ENCODE measurements around the gene MLIP.

The MLIP gene

DNA sequence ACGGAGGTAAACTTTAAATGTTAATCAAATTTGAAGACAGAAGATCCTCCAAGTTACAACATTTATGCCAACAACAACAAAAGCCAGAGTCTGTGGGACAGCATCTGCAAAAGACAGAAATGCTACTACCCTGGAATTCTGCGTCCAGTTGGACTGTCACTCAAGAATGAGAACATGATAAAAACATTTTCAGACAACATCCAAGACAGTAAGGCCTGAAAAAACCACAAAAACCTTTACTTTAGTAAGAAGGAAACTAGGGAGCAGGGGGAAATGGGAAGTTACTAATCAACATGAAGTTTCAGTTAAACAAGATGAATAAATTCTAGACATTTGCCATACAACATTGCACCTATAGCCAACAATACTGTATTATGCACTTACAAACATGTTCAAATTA lies 77.6 kb downstream of the MLIP start:
- H3K56ac ChIP-seq (ENCODE audit: low read length): no peak overlapping the region
- no peak overlapping the region for H3K23ac ChIP-seq (ENCODE audit: low read length)
- H2AK5ac ChIP-seq (ENCODE audit: low read length): no peak overlapping the region
- H4K8ac ChIP-seq (ENCODE audit: low read depth, low read length): no peak overlapping the region
- no peak overlapping the region for H3K4ac ChIP-seq (ENCODE audit: low read depth, low read length)
- no peak overlapping the region for H4K5ac ChIP-seq (ENCODE audit: low read length)
- no peak overlapping the region for H3K4me3 ChIP-seq (ENCODE audit: low read length)
- H2BK15ac ChIP-seq (replicated peaks; ENCODE audit: low read depth): no peak overlapping the region
- H3K4me1 ChIP-seq (ENCODE audit: control insufficient read depth, low read depth, low read length): no peaks in the 10 kb centered on the region
- no peaks in the 10 kb centered on the region for H3K36me3 ChIP-seq (ENCODE audit: control insufficient read depth, insufficient read depth, low read length)
- H3K79me1 ChIP-seq (ENCODE audit: low read length): no peaks in the 10 kb centered on the region
- no peak overlapping the region for H3K4me2 ChIP-seq (ENCODE audit: low read length)
- no peak for DNase-seq
- no peak overlapping the region for H2BK5ac ChIP-seq (ENCODE audit: low read length)
- H3K18ac ChIP-seq (ENCODE audit: low read length): no peak overlapping the region
- no peak overlapping the region for H2BK120ac ChIP-seq (ENCODE audit: low read depth, low read length)
- H3K79me2 ChIP-seq (ENCODE audit: control insufficient read depth, insufficient read depth, low read length): no peaks in the 10 kb centered on the region
- no peak overlapping the region for H3K9ac ChIP-seq (ENCODE audit: low read length)
- no peak overlapping the region for H3K27ac ChIP-seq (ENCODE audit: low read depth, low read length)
- no CpG with 5 or more reads among the region's 2 CpGs for WGBS (ENCODE audit: extremely low coverage, insufficient coverage, low lambda C conversion rate)
- H3K27me3 ChIP-seq (ENCODE audit: insufficient read depth, low read length, poor library complexity): no peaks in the 10 kb centered on the region

DNA sequence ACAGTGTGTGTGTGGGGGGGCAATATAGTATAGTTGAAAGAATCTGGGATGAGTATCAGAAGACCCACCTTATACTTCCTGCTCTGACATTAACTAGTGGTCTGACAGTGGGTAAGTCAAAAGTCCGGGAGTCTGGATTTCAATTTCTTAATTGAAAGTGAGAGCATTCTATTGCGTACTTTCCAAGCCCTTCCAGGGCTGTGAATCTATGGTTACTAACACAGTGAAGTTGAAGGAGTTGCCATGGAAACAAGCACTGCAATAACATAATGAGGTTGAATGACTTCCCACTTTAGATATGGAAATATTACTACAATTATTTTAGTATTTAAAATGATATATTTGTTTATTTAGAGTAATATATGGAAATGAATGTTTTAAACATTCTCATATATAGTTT lies 80.2 kb downstream of the MLIP start:
- no peaks in the 10 kb centered on the region for H3K79me2 ChIP-seq (ENCODE audit: control insufficient read depth, insufficient read depth, low read length)
- no peak overlapping the region for H2BK5ac ChIP-seq (ENCODE audit: low read length)
- H3K9ac ChIP-seq (ENCODE audit: low read length): no peak overlapping the region
- no peak overlapping the region for H2BK15ac ChIP-seq (replicated peaks; ENCODE audit: low read depth)
- no peaks in the 10 kb centered on the region for H3K79me1 ChIP-seq (ENCODE audit: low read length)
- no peaks in the 10 kb centered on the region for H3K27me3 ChIP-seq (ENCODE audit: insufficient read depth, low read length, poor library complexity)
- H3K23ac ChIP-seq (ENCODE audit: low read length): no peak overlapping the region
- no peak overlapping the region for H3K4me3 ChIP-seq (ENCODE audit: low read length)
- H2BK120ac ChIP-seq (ENCODE audit: low read depth, low read length): no peak overlapping the region
- H4K5ac ChIP-seq (ENCODE audit: low read length): no peak overlapping the region
- no peak overlapping the region for H4K8ac ChIP-seq (ENCODE audit: low read depth, low read length)
- H3K56ac ChIP-seq (ENCODE audit: low read length): no peak overlapping the region
- no peaks in the 10 kb centered on the region for H3K36me3 ChIP-seq (ENCODE audit: control insufficient read depth, insufficient read depth, low read length)
- WGBS (ENCODE audit: extremely low coverage, insufficient coverage, low lambda C conversion rate): no CpG with 5 or more reads among the region's 2 CpGs
- H3K18ac ChIP-seq (ENCODE audit: low read length): no peak overlapping the region
- H2AK5ac ChIP-seq (ENCODE audit: low read length): no peak overlapping the region
- no peaks in the 10 kb centered on the region for H3K4me1 ChIP-seq (ENCODE audit: control insufficient read depth, low read depth, low read length)
- H3K4ac ChIP-seq (ENCODE audit: low read depth, low read length): peak overlapping the region; percentile 36
- H3K4me2 ChIP-seq (ENCODE audit: low read length): no peak overlapping the region
- peak; percentile 27 for DNase-seq
- no peak overlapping the region for H3K27ac ChIP-seq (ENCODE audit: low read depth, low read length)

DNA sequence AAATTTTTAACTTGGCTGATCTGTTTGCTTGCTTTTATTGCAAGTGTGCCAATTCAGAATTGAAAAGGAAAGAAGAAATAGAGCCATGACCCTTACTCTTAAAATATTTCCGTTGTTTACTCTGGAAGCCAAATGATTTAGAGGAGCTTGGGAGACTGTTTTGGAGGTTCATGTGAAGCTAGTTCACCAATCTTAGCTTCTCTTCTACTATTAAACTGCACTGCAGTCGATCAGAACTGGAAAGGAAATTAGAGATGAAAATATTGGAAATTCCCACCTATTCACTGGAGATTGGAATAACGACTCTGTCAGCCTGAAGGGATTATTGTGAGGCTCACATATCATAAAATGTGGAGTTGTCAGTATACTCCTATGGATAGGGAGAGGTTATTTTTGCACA lies 81.8 kb downstream of the MLIP start:
- no peaks in the 10 kb centered on the region for H3K27me3 ChIP-seq (ENCODE audit: insufficient read depth, low read length, poor library complexity)
- H2BK15ac ChIP-seq (replicated peaks; ENCODE audit: low read depth): no peak overlapping the region
- no peak overlapping the region for H3K23ac ChIP-seq (ENCODE audit: low read length)
- WGBS (ENCODE audit: extremely low coverage, insufficient coverage, low lambda C conversion rate): no CpG with 5 or more reads among the region's 3 CpGs
- H3K4me2 ChIP-seq (ENCODE audit: low read length): no peak overlapping the region
- H2BK5ac ChIP-seq (ENCODE audit: low read length): no peak overlapping the region
- no peak overlapping the region for H3K56ac ChIP-seq (ENCODE audit: low read length)
- no peaks in the 10 kb centered on the region for H3K79me2 ChIP-seq (ENCODE audit: control insufficient read depth, insufficient read depth, low read length)
- no peaks in the 10 kb centered on the region for H3K79me1 ChIP-seq (ENCODE audit: low read length)
- H3K4me3 ChIP-seq (ENCODE audit: low read length): no peak overlapping the region
- H3K9ac ChIP-seq (ENCODE audit: low read length): no peak overlapping the region
- H3K27ac ChIP-seq (ENCODE audit: low read depth, low read length): peak overlapping the region; percentile 55
- no peak overlapping the region for H2AK5ac ChIP-seq (ENCODE audit: low read length)
- H4K5ac ChIP-seq (ENCODE audit: low read length): no peak overlapping the region
- H3K36me3 ChIP-seq (ENCODE audit: control insufficient read depth, insufficient read depth, low read length): no peaks in the 10 kb centered on the region
- no peak overlapping the region for H4K8ac ChIP-seq (ENCODE audit: low read depth, low read length)
- no peak overlapping the region for H3K18ac ChIP-seq (ENCODE audit: low read length)
- no peaks in the 10 kb centered on the region for H3K4me1 ChIP-seq (ENCODE audit: control insufficient read depth, low read depth, low read length)
- no peak overlapping the region for H2BK120ac ChIP-seq (ENCODE audit: low read depth, low read length)
- DNase-seq: no peak
- no peak overlapping the region for H3K4ac ChIP-seq (ENCODE audit: low read depth, low read length)

DNA sequence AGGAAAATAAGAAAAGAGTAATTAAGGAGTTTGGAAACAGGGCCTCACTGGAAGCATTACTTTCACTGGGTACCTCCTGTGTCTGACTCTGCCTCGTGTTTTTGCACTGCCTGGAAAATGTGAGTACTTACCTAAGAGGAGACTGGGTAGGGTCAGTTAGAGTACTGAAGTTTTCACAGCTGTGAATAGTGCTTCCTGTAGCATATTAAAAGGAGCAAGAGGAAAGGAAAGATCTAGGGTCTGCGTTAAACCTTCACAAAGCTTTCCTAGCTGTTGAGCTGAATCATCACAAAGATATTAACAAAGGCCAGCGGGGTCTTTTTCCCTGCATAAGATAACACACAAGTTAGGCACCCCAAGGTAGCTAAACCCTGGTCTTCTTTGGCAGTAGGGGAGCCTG lies 82.3 kb downstream of the MLIP start:
- no peaks in the 10 kb centered on the region for H3K79me2 ChIP-seq (ENCODE audit: control insufficient read depth, insufficient read depth, low read length)
- no peaks in the 10 kb centered on the region for H3K36me3 ChIP-seq (ENCODE audit: control insufficient read depth, insufficient read depth, low read length)
- no CpG with 5 or more reads among the region's 3 CpGs for WGBS (ENCODE audit: extremely low coverage, insufficient coverage, low lambda C conversion rate)
- H3K18ac ChIP-seq (ENCODE audit: low read length): no peak overlapping the region
- no peak overlapping the region for H2BK15ac ChIP-seq (replicated peaks; ENCODE audit: low read depth)
- H4K8ac ChIP-seq (ENCODE audit: low read depth, low read length): no peak overlapping the region
- no peak overlapping the region for H3K9ac ChIP-seq (ENCODE audit: low read length)
- no peak overlapping the region for H3K23ac ChIP-seq (ENCODE audit: low read length)
- no peak overlapping the region for H2BK5ac ChIP-seq (ENCODE audit: low read length)
- DNase-seq: peak; percentile 56
- H3K4me1 ChIP-seq (ENCODE audit: control insufficient read depth, low read depth, low read length): no peaks in the 10 kb centered on the region
- H3K56ac ChIP-seq (ENCODE audit: low read length): peak overlapping the region; percentile 5
- no peak overlapping the region for H2AK5ac ChIP-seq (ENCODE audit: low read length)
- no peak overlapping the region for H3K4me2 ChIP-seq (ENCODE audit: low read length)
- no peak overlapping the region for H4K5ac ChIP-seq (ENCODE audit: low read length)
- no peak overlapping the region for H3K4ac ChIP-seq (ENCODE audit: low read depth, low read length)
- H3K27ac ChIP-seq (ENCODE audit: low read depth, low read length): peak overlapping the region; percentile 9
- H3K79me1 ChIP-seq (ENCODE audit: low read length): no peaks in the 10 kb centered on the region
- no peaks in the 10 kb centered on the region for H3K27me3 ChIP-seq (ENCODE audit: insufficient read depth, low read length, poor library complexity)
- no peak overlapping the region for H2BK120ac ChIP-seq (ENCODE audit: low read depth, low read length)
- H3K4me3 ChIP-seq (ENCODE audit: low read length): no peak overlapping the region

DNA sequence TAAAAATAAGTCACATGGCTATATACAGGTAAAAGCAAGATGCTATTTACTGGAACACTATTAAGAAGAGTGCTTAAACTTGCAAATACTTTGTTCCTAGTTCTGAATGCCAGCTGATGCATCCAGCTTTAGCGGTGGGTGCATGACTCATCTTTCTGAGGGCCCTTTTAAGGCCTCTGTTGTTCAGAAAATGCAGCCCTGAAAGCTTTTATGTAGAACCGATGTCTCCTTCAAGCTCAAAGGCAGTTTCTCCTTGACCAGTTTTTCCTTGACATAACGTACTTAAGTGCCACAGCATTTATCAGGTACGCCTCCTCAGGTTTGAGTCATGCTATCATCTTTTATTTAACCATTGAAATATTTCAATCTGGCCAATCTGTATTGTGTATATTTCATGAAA lies 82.8 kb downstream of the MLIP start:
- H3K79me1 ChIP-seq (ENCODE audit: low read length): no peaks in the 10 kb centered on the region
- no peak overlapping the region for H3K4me2 ChIP-seq (ENCODE audit: low read length)
- H3K23ac ChIP-seq (ENCODE audit: low read length): no peak overlapping the region
- H3K36me3 ChIP-seq (ENCODE audit: control insufficient read depth, insufficient read depth, low read length): no peaks in the 10 kb centered on the region
- H2AK5ac ChIP-seq (ENCODE audit: low read length): no peak overlapping the region
- H3K9ac ChIP-seq (ENCODE audit: low read length): no peak overlapping the region
- no peaks in the 10 kb centered on the region for H3K27me3 ChIP-seq (ENCODE audit: insufficient read depth, low read length, poor library complexity)
- no peak overlapping the region for H2BK120ac ChIP-seq (ENCODE audit: low read depth, low read length)
- H3K4ac ChIP-seq (ENCODE audit: low read depth, low read length): no peak overlapping the region
- WGBS (ENCODE audit: extremely low coverage, insufficient coverage, low lambda C conversion rate): no CpG with 5 or more reads among the region's 4 CpGs
- no peak overlapping the region for H4K5ac ChIP-seq (ENCODE audit: low read length)
- H3K27ac ChIP-seq (ENCODE audit: low read depth, low read length): no peak overlapping the region
- H3K18ac ChIP-seq (ENCODE audit: low read length): no peak overlapping the region
- no peaks in the 10 kb centered on the region for H3K79me2 ChIP-seq (ENCODE audit: control insufficient read depth, insufficient read depth, low read length)
- no peak overlapping the region for H4K8ac ChIP-seq (ENCODE audit: low read depth, low read length)
- no peaks in the 10 kb centered on the region for H3K4me1 ChIP-seq (ENCODE audit: control insufficient read depth, low read depth, low read length)
- no peak overlapping the region for H3K4me3 ChIP-seq (ENCODE audit: low read length)
- H3K56ac ChIP-seq (ENCODE audit: low read length): no peak overlapping the region
- no peak overlapping the region for H2BK5ac ChIP-seq (ENCODE audit: low read length)
- peak; percentile 77 for DNase-seq
- no peak overlapping the region for H2BK15ac ChIP-seq (replicated peaks; ENCODE audit: low read depth)

DNA sequence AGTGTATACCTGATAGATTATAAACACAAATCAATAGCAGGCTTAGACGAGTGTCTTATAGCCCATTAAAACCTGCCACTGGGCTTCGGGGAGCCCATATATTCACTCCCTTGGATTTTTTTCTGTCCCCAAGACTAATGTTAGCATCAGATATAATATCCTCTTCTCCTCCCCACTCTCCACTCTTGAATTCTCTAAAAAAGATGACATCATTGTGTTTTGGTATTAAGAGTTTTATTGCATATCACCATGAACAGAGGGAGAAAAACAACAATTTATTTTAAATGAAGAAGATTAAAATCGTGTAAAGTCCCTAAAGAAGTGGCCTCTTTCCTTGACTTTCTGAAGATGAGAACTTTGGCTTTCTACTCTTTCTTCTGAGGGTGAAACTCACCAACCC lies 84.4 kb downstream of the MLIP start:
- no peak overlapping the region for H2BK5ac ChIP-seq (ENCODE audit: low read length)
- no peaks in the 10 kb centered on the region for H3K4me1 ChIP-seq (ENCODE audit: control insufficient read depth, low read depth, low read length)
- no peak overlapping the region for H3K18ac ChIP-seq (ENCODE audit: low read length)
- H3K27ac ChIP-seq (ENCODE audit: low read depth, low read length): no peak overlapping the region
- H3K36me3 ChIP-seq (ENCODE audit: control insufficient read depth, insufficient read depth, low read length): no peaks in the 10 kb centered on the region
- H3K27me3 ChIP-seq (ENCODE audit: insufficient read depth, low read length, poor library complexity): no peaks in the 10 kb centered on the region
- H2AK5ac ChIP-seq (ENCODE audit: low read length): no peak overlapping the region
- H3K9ac ChIP-seq (ENCODE audit: low read length): no peak overlapping the region
- H3K79me1 ChIP-seq (ENCODE audit: low read length): no peaks in the 10 kb centered on the region
- H3K4me3 ChIP-seq (ENCODE audit: low read length): no peak overlapping the region
- no peak overlapping the region for H2BK120ac ChIP-seq (ENCODE audit: low read depth, low read length)
- no CpG with 5 or more reads among the region's 3 CpGs for WGBS (ENCODE audit: extremely low coverage, insufficient coverage, low lambda C conversion rate)
- H3K23ac ChIP-seq (ENCODE audit: low read length): no peak overlapping the region
- no peaks in the 10 kb centered on the region for H3K79me2 ChIP-seq (ENCODE audit: control insufficient read depth, insufficient read depth, low read length)
- H3K4ac ChIP-seq (ENCODE audit: low read depth, low read length): no peak overlapping the region
- no peak overlapping the region for H3K56ac ChIP-seq (ENCODE audit: low read length)
- DNase-seq: no peak
- H4K5ac ChIP-seq (ENCODE audit: low read length): no peak overlapping the region
- H3K4me2 ChIP-seq (ENCODE audit: low read length): no peak overlapping the region
- H4K8ac ChIP-seq (ENCODE audit: low read depth, low read length): no peak overlapping the region
- no peak overlapping the region for H2BK15ac ChIP-seq (replicated peaks; ENCODE audit: low read depth)
